ENCODE results near the gene RNF2. TPM values are rescaled to one million over a fixed set of nuclear protein-coding genes. Genes with fewer than 3 reads are reported as not detected.

The RNF2 gene
- total and polyA plus RNA-seq, 2 of the 13 experiments (the other 11 are each of a cell fraction or from before 2014, with no cell fraction given), result 19.3 to 21.7 TPM

- TF ChIP-seq ZNF772 (CRISPR knock-in tag; IDR thresholded peaks at IDR 0.05), result no peak; the same call in 1 of the 2 replicates
- TF ChIP-seq TFAP4 (IDR thresholded peaks at IDR 0.05; ENCODE audit: borderline replicate concordance, low read depth), result 0 out of 2 replicates have a peak, but pooled peaks have one; percentile 23
- TF ChIP-seq KAT8 (CRISPR knock-in tag; IDR thresholded peaks at IDR 0.05), result 0 out of 2 replicates have a peak, but pooled peaks have one; percentile 32
- no peak for TF ChIP-seq CAMTA2 (CRISPR knock-in tag; IDR thresholded peaks at IDR 0.05; ENCODE audit: borderline replicate concordance)
- no peak for TF ChIP-seq ZBTB44 (CRISPR knock-in tag; IDR thresholded peaks at IDR 0.05)
- 0 out of 2 replicates have a peak, but pooled peaks have one; percentile 28 for TF ChIP-seq NR0B2 (CRISPR knock-in tag; IDR thresholded peaks at IDR 0.05)
- TF ChIP-seq RBFOX2 (IDR thresholded peaks at IDR 0.05; ENCODE audit: low read depth, low read length), result peak; percentile 78
- peak; percentile 25; the same call in 1 of the 2 replicates for TF ChIP-seq POGZ (CRISPR knock-in tag; IDR thresholded peaks at IDR 0.05)
- TF ChIP-seq SRSF9 (IDR thresholded peaks at IDR 0.05; ENCODE audit: borderline replicate concordance, insufficient read depth, low read depth, low read length, poor library complexity, severe bottlenecking), result no peak
- TF ChIP-seq ZNF230 (CRISPR knock-in tag; IDR thresholded peaks at IDR 0.05), result no peak
- TF ChIP-seq ZNF781 (CRISPR knock-in tag; IDR thresholded peaks at IDR 0.05; ENCODE audit: borderline replicate concordance, not compliant biosample characterization), result no peak
- TF ChIP-seq ZBTB7A (CRISPR knock-in tag; IDR thresholded peaks at IDR 0.05), result no peak
- TF ChIP-seq HCFC1 (IDR thresholded peaks at IDR 0.05; ENCODE audit: low read depth, low read length), result no peak
- no peak for TF ChIP-seq ATF1 (CRISPR knock-in tag; IDR thresholded peaks at IDR 0.05)
- TF ChIP-seq TBX3 (IDR thresholded peaks at IDR 0.05; ENCODE audit: borderline replicate concordance), result no peak
- no peak for TF ChIP-seq ZNF12 (CRISPR knock-in tag; IDR thresholded peaks at IDR 0.05)
- no peak for TF ChIP-seq ZNF281 (CRISPR knock-in tag; IDR thresholded peaks at IDR 0.05; ENCODE audit: borderline replicate concordance)
- peak; percentile 71; the same call in 1 of the 2 replicates for TF ChIP-seq ZNF766 (CRISPR knock-in tag; IDR thresholded peaks at IDR 0.05; ENCODE audit: borderline replicate concordance)
- no peak for TF ChIP-seq ARID2 (CRISPR knock-in tag; IDR thresholded peaks at IDR 0.05; ENCODE audit: borderline replicate concordance)
- no peak for TF ChIP-seq PAF1 (CRISPR knock-in tag; IDR thresholded peaks at IDR 0.05)
- TF ChIP-seq FOXJ3 (CRISPR knock-in tag; IDR thresholded peaks at IDR 0.05; ENCODE audit: borderline replicate concordance), result no peak
- TF ChIP-seq HMGA1 (CRISPR knock-in tag; conservative IDR thresholded peaks at IDR 0.05), result no peak
- TF ChIP-seq SIX1 (CRISPR knock-in tag; IDR thresholded peaks at IDR 0.05; ENCODE audit: borderline replicate concordance), result 0 out of 2 replicates have a peak, but pooled peaks have one; percentile 13
- no peak for TF ChIP-seq WIZ (CRISPR knock-in tag; IDR thresholded peaks at IDR 0.05)
These were observed at the start of gene RNF2 (continued) for GRCh38 chr1:185044981-185045813.

Measured in HepG2 (cell line).